Hepatocyte (in vitro differentiated cells): ENCODE results near the gene COL4A1.

Experiments
- EZH2 ChIP-seq: fragments of 200-600 bp; sonication (generic); IDR thresholded peaks from 2 replicates; pipeline ENCODE4 v1.6.1; 2016; ENCODE audit warnings: antibody characterized with exemption, mild to moderate bottlenecking, borderline replicate concordance
- EZH2phosphoT487 ChIP-seq: fragments of 200-600 bp; sonication (generic); IDR thresholded peaks from one replicate; pipeline ENCODE4 v1.6.1; 2018; ENCODE audit warnings: antibody characterized with exemption, mild to moderate bottlenecking, low read depth, moderate library complexity; ENCODE audit not compliant: unreplicated experiment, severe bottlenecking
- TF ChIP-seq, protein P1 (sequence below): fragments of 200-600 bp; sonication (generic); IDR thresholded peaks from 2 replicates; pipeline ENCODE4 v1.5.1; 2016; ENCODE audit warnings: antibody characterized with exemption, mild to moderate bottlenecking; ENCODE audit not compliant: poor library complexity

DNA sequence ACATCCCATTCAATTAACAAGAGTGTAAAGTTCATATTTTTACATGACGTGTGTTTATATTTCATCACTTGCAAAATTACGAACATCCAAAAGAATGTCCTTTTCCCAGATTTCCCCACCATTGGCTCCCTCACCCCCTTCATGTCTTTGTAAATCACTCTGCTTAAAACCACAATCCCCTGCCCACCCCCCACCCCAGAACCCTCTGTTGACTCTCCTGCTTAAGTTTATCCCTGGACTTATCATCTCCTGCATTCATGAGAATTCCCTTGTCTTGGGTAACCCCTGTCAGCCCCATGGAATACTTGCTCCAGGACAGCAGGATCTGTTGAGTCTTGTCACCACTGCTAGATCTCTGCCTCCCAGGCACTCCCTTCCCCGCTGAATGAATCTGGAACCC is 109.9 kb downstream of the COL4A1 start:
- TF ChIP-seq EZH2, result no peak
- TF ChIP-seq, protein P1, sequence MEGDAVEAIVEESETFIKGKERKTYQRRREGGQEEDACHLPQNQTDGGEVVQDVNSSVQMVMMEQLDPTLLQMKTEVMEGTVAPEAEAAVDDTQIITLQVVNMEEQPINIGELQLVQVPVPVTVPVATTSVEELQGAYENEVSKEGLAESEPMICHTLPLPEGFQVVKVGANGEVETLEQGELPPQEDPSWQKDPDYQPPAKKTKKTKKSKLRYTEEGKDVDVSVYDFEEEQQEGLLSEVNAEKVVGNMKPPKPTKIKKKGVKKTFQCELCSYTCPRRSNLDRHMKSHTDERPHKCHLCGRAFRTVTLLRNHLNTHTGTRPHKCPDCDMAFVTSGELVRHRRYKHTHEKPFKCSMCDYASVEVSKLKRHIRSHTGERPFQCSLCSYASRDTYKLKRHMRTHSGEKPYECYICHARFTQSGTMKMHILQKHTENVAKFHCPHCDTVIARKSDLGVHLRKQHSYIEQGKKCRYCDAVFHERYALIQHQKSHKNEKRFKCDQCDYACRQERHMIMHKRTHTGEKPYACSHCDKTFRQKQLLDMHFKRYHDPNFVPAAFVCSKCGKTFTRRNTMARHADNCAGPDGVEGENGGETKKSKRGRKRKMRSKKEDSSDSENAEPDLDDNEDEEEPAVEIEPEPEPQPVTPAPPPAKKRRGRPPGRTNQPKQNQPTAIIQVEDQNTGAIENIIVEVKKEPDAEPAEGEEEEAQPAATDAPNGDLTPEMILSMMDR, result no peak
- TF ChIP-seq EZH2phosphoT487, result no peak
